SHP77 (cell line): ENCODE data around the gene PPP1R9A.

Experiments used
- DNase-seq, 2 experiments: peaks; one replicate each; lab custom pipeline; 2025; lab: John Stamatoyannopoulos, UW

PPP1R9A gene

GRCh38 chr7:95263785-95264362, 356.5 kb downstream of the PPP1R9A start:
- no peak for DNase-seq

- DNase-seq, result peak; percentile 79
Observed at GRCh38 chr7:95264363-95264891, 357.0 kb downstream of the PPP1R9A start.

- DNase-seq, result no peak
Observed at GRCh38 chr7:95265634-95266033, 358.2 kb downstream of the PPP1R9A start.

GRCh38 chr7:95267754-95268153, 360.4 kb downstream of the PPP1R9A start:
- DNase-seq, result no peak

GRCh38 chr7:95269640-95270039, 362.2 kb downstream of the PPP1R9A start:
- DNase-seq, result no peak

- DNase-seq, result no peak
Observed at GRCh38 chr7:95276114-95276513, 368.7 kb downstream of the PPP1R9A start.

- DNase-seq, result no peak
Observed at GRCh38 chr7:95279417-95279816, 372.0 kb downstream of the PPP1R9A start.

GRCh38 chr7:95286096-95286495, 378.7 kb downstream of the PPP1R9A start:
- DNase-seq, result no peak

- no peak for DNase-seq
Observed at GRCh38 chr7:95290166-95290830, 382.9 kb downstream of the PPP1R9A start.

GRCh38 chr7:95295397-95295796, 388.0 kb downstream of the PPP1R9A start:
- no peak for DNase-seq

- no peak for DNase-seq
Observed at GRCh38 chr7:95296456-95296855, 389.1 kb downstream of the PPP1R9A start.

- DNase-seq, result no peak
Observed at GRCh38 chr7:95297041-95297440, 389.6 kb downstream of the PPP1R9A start.

- DNase-seq, result no peak
Observed at GRCh38 chr7:95298091-95298490, 390.7 kb downstream of the PPP1R9A start.

GRCh38 chr7:95303013-95303905, 395.9 kb downstream of the PPP1R9A start:
- no peak for DNase-seq

- DNase-seq, result no peak
Observed at GRCh38 chr7:95304990-95305389, 397.6 kb downstream of the PPP1R9A start.

GRCh38 chr7:95309951-95310350, 402.6 kb downstream of the PPP1R9A start:
- no peak for DNase-seq

GRCh38 chr7:95311389-95311788, 404.0 kb downstream of the PPP1R9A start:
- no peak for DNase-seq

GRCh38 chr7:95312561-95312960, 405.2 kb downstream of the PPP1R9A start:
- DNase-seq, result no peak

GRCh38 chr7:95316588-95316987, 409.2 kb downstream of the PPP1R9A start:
- DNase-seq, result no peak

- DNase-seq, result peak; percentile 77 to 81
Observed at GRCh38 chr7:95317546-95317945, 410.2 kb downstream of the PPP1R9A start.

GRCh38 chr7:95317966-95318365, 410.6 kb downstream of the PPP1R9A start:
- DNase-seq, result no peak

- peak; percentile 48 for DNase-seq
Observed at GRCh38 chr7:95318501-95319100, 411.2 kb downstream of the PPP1R9A start.
